ENCODE results near the gene SETX. TPM values are rescaled to one million over a fixed set of nuclear protein-coding genes. Genes with fewer than 3 reads are reported as not detected.

SETX gene
- total RNA-seq, 1 donor from 2014 or later = 45.6 TPM

DNA sequence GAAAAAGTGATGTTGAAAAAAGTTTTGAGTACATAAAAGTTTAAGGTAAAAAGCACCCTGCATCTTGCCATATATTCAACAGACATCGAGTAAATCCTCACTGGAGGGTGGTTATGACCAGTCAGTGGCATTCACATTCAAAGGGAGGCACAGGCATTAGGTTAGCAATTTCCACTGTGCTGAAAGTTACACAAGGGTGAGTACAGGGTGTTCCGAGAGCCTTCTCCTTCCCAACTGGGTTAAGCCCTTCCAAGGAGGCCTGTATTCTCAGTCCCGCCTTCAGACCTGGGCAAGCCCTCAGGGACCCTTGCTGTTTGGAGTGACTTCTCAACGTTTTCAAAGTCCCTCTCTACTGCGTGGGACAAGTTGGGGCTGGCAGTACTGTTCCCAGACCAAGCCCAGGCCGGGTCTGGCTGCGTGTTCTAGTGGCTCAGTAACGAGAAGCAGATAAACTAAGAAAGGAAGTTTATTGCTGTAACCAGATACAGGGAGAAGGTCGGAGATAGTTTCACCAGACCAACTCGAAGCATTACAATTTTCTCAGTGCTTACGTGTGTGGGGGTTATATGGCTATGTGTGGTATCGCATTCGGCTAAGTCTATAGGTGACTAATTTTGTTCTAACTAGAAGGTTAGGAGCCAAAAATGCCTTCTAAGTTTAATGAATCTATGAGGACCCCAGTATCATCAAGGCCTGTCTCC lies 13.0 kb upstream of the SETX start:
- Mint-ChIP-seq H3K4me1 (ENCODE audit: low read depth, unreplicated experiment) (peaks cover 3% of the 10 kb centered on the region), H3K27ac (ENCODE audit: unreplicated experiment) (no peak overlapping the region)

GRCh38 chr9:132366481-132366880 lies 11.7 kb upstream of the SETX start:
- Histone ChIP-seq H3K36me3 (ENCODE audit: insufficient read depth, low read length) (no peaks in the 10 kb centered on the region), H3K27me3 (ENCODE audit: insufficient read depth, low read length) (no peaks in the 10 kb centered on the region), H3K4me3 (ENCODE audit: insufficient read depth, low read depth, low read length) (no peak overlapping the region), H2AFZ (ENCODE audit: low read depth, low read length) (no peak overlapping the region), H4K20me1 (ENCODE audit: insufficient read depth, low read length) (no peaks in the 10 kb centered on the region), H3K4me2 (ENCODE audit: low read length) (no peak overlapping the region), H3K9me3 (ENCODE audit: insufficient read depth, low read depth, low read length) (no peaks in the 10 kb centered on the region), H3K79me2 (ENCODE audit: insufficient read depth, low read length) (no peaks in the 10 kb centered on the region), H3K9ac (ENCODE audit: low read length) (no peak overlapping the region), H3K27ac (ENCODE audit: low read depth, low read length) (no peak overlapping the region), H3K4me1 (ENCODE audit: insufficient read depth, low read length) (no peaks in the 10 kb centered on the region)
- H3K27me3 Mint-ChIP-seq (ENCODE audit: low read depth, unreplicated experiment) = peaks cover 4% of the 10 kb centered on the region
- TF ChIP-seq CTCF (IDR thresholded peaks at IDR 0.05; ENCODE audit: insufficient read depth, low read depth, low read length) (no peak), EZH2 (IDR thresholded peaks at IDR 0.05; ENCODE audit: insufficient read depth, low read length) (no peak)
- H3K9me3 Mint-ChIP-seq (ENCODE audit: unreplicated experiment) = no peaks in the 10 kb centered on the region
- no peak for FAIRE-seq
- no peak overlapping the region for H3K27ac Mint-ChIP-seq (ENCODE audit: unreplicated experiment)
- H3K4me3 Mint-ChIP-seq (ENCODE audit: unreplicated experiment) = no peak overlapping the region
- no peak for DNase-seq (ENCODE audit: low read depth)
- H3K36me3 Mint-ChIP-seq (ENCODE audit: low read depth, unreplicated experiment) = no peaks in the 10 kb centered on the region
- H3K4me1 Mint-ChIP-seq (ENCODE audit: low read depth, unreplicated experiment) = no peaks in the 10 kb centered on the region

More for the DNA sequence above, 13.0 kb upstream of the SETX start:
- Histone ChIP-seq H3K4me2 (ENCODE audit: low read length) (no peak overlapping the region), H3K27me3 (ENCODE audit: insufficient read depth, low read length) (no peaks in the 10 kb centered on the region), H3K36me3 (ENCODE audit: insufficient read depth, low read length) (no peaks in the 10 kb centered on the region), H2AFZ (ENCODE audit: low read depth, low read length) (no peak overlapping the region), H3K9ac (ENCODE audit: low read length) (no peak overlapping the region), H3K4me3 (ENCODE audit: insufficient read depth, low read depth, low read length) (no peak overlapping the region), H3K79me2 (ENCODE audit: insufficient read depth, low read length) (no peaks in the 10 kb centered on the region), H3K27ac (ENCODE audit: low read depth, low read length) (no peak overlapping the region), H4K20me1 (ENCODE audit: insufficient read depth, low read length) (no peaks in the 10 kb centered on the region), H3K4me1 (ENCODE audit: insufficient read depth, low read length) (no peaks in the 10 kb centered on the region), H3K9me3 (ENCODE audit: insufficient read depth, low read depth, low read length) (no peaks in the 10 kb centered on the region)
- Mint-ChIP-seq H3K27me3 (ENCODE audit: low read depth, unreplicated experiment) (peaks cover 4% of the 10 kb centered on the region), H3K9me3 (ENCODE audit: unreplicated experiment) (no peaks in the 10 kb centered on the region), H3K4me3 (ENCODE audit: unreplicated experiment) (no peak overlapping the region), H3K36me3 (ENCODE audit: low read depth, unreplicated experiment) (no peaks in the 10 kb centered on the region)
- TF ChIP-seq EZH2 (IDR thresholded peaks at IDR 0.05; ENCODE audit: insufficient read depth, low read length) (no peak), CTCF (IDR thresholded peaks at IDR 0.05; ENCODE audit: insufficient read depth, low read depth, low read length) (no peak)
- FAIRE-seq (no peak), DNase-seq (ENCODE audit: low read depth) (no peak)

DNA sequence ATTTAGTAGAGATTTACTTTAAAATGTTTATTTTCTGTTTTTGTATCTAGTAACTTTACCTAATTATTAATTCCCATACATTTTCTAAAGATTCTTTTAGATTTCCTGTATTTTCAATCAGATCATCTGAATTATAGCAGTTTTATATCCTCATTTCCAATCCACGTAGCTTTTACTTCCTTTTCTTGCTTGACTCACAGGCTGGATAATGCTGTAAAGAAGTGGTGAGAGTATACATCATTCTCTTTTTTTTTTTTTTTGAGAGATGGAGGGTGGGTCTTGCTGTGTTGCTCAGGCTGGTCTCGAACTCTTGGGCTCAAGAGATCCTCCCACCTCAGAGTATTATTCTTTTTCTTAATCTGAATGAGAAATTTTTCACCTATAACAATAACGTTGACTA lies 11.2 kb upstream of the SETX start:
- H3K27ac Mint-ChIP-seq (ENCODE audit: unreplicated experiment) = no peak overlapping the region
- Histone ChIP-seq H3K9ac (ENCODE audit: low read length) (no peak overlapping the region), H3K27me3 (ENCODE audit: insufficient read depth, low read length) (no peaks in the 10 kb centered on the region), H3K4me1 (ENCODE audit: insufficient read depth, low read length) (no peaks in the 10 kb centered on the region), H4K20me1 (ENCODE audit: insufficient read depth, low read length) (no peaks in the 10 kb centered on the region), H3K4me2 (ENCODE audit: low read length) (no peak overlapping the region), H2AFZ (ENCODE audit: low read depth, low read length) (no peak overlapping the region), H3K36me3 (ENCODE audit: insufficient read depth, low read length) (no peaks in the 10 kb centered on the region), H3K9me3 (ENCODE audit: insufficient read depth, low read depth, low read length) (no peaks in the 10 kb centered on the region), H3K79me2 (ENCODE audit: insufficient read depth, low read length) (no peaks in the 10 kb centered on the region), H3K27ac (ENCODE audit: low read depth, low read length) (no peak overlapping the region), H3K4me3 (ENCODE audit: insufficient read depth, low read depth, low read length) (no peak overlapping the region)
- no peaks in the 10 kb centered on the region for H3K36me3 Mint-ChIP-seq (ENCODE audit: low read depth, unreplicated experiment)
- FAIRE-seq (no peak), DNase-seq (ENCODE audit: low read depth) (no peak)
- no peak overlapping the region for H3K4me3 Mint-ChIP-seq (ENCODE audit: unreplicated experiment)
- TF ChIP-seq CTCF (IDR thresholded peaks at IDR 0.05; ENCODE audit: insufficient read depth, low read depth, low read length) (no peak), EZH2 (IDR thresholded peaks at IDR 0.05; ENCODE audit: insufficient read depth, low read length) (no peak)
- peaks cover 4% of the 10 kb centered on the region for H3K27me3 Mint-ChIP-seq (ENCODE audit: low read depth, unreplicated experiment)
- no peaks in the 10 kb centered on the region for H3K4me1 Mint-ChIP-seq (ENCODE audit: low read depth, unreplicated experiment)
- no peaks in the 10 kb centered on the region for H3K9me3 Mint-ChIP-seq (ENCODE audit: unreplicated experiment)

All from astrocyte (in vitro differentiated cells and primary cell).